Measurements from ENCODE around the gene PYCR2. TPM values are rescaled to one million over a fixed set of nuclear protein-coding genes. Genes with fewer than 3 reads are reported as not detected.
"Not testable (repeated sequence)": the region's sequence is repeated elsewhere in the genome, so short reads cannot be mapped to it uniquely, and the experiment has no call there.

Gene PYCR2
- total RNA-seq, 4 donors from 2014 or later, result 31.9 to 50.3 (median 42.5) TPM

DNA sequence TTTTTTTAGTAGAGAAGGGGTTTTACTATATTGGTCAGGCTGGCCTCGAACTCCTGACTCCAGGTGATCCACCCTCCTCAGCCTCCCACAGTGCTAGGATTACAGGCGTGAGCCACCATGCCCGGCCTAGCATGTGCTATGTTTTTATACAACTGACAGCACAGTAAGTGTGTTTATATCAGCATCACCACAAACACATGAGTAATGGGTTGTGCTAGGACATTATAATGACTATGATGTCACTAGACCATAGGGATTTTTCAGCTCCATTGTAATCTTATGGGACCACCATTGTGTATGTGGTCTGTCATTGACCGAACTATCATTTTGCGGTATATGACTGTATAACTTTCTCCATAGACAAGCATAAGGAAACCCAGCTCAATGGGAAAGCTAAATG lies 10.7 kb upstream of the PYCR2 start:
- H3K27me3 ChIP-seq, result no peaks in the 10 kb centered on the region
- DNase-seq (no peak), ATAC-seq (no peak)
- no peak overlapping the region for H3K27ac ChIP-seq
- H3K36me3 ChIP-seq, result no peaks in the 10 kb centered on the region
- no peaks in the 10 kb centered on the region for H3K4me1 ChIP-seq
- in situ Hi-C loops (cut with MboI; ENCODE audit: low sequenced_read_pairs in 4 of 4), result no loop called here
- intact Hi-C loops (cut with DNase I; ENCODE audit: low total_unique reads), result no loop called here
- TF ChIP-seq POLR2A (IDR thresholded peaks at IDR 0.05), result no peak
- TF ChIP-seq, protein P1, sequence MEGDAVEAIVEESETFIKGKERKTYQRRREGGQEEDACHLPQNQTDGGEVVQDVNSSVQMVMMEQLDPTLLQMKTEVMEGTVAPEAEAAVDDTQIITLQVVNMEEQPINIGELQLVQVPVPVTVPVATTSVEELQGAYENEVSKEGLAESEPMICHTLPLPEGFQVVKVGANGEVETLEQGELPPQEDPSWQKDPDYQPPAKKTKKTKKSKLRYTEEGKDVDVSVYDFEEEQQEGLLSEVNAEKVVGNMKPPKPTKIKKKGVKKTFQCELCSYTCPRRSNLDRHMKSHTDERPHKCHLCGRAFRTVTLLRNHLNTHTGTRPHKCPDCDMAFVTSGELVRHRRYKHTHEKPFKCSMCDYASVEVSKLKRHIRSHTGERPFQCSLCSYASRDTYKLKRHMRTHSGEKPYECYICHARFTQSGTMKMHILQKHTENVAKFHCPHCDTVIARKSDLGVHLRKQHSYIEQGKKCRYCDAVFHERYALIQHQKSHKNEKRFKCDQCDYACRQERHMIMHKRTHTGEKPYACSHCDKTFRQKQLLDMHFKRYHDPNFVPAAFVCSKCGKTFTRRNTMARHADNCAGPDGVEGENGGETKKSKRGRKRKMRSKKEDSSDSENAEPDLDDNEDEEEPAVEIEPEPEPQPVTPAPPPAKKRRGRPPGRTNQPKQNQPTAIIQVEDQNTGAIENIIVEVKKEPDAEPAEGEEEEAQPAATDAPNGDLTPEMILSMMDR (IDR thresholded peaks at IDR 0.05 in 4 of 5, conservative IDR thresholded peaks at IDR 0.05 in 1 of 5), result no peak
- no peak overlapping the region for H3K4me3 ChIP-seq
- H3K9me3 ChIP-seq, result no peaks in the 10 kb centered on the region

DNA sequence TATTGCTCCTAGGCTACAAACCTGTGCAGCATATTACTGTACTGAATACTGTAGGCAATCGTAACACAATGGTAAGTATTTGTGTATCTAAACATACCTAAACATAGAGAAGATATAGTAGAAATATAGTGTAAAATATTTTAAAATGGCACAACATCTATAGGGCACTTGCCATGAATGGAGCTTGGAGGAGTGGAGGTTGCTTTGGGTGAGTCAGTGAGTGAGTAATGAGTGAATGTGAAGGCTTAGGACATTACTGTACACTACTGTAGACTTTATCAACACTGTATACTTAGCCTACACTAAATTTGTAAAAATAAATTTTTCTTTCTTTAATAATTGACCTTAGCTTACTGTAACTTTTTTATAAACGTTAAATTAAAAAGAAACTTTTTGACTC lies 9.0 kb upstream of the PYCR2 start:
- Histone ChIP-seq H3K27ac (no peak overlapping the region), H3K27me3 (no peaks in the 10 kb centered on the region), H3K4me1 (no peaks in the 10 kb centered on the region), H3K4me3 (no peak overlapping the region), H3K9me3 (no peaks in the 10 kb centered on the region), H3K36me3 (no peaks in the 10 kb centered on the region)
- ATAC-seq (no peak), DNase-seq (no peak)
- intact Hi-C loops (cut with DNase I; ENCODE audit: low total_unique reads) (no loop called here), in situ Hi-C loops (cut with MboI; ENCODE audit: low sequenced_read_pairs in 4 of 4) (no loop called here)
- TF ChIP-seq, protein P1 (IDR thresholded peaks at IDR 0.05 in 4 of 5, conservative IDR thresholded peaks at IDR 0.05 in 1 of 5), result no peak
- no peak for TF ChIP-seq POLR2A (IDR thresholded peaks at IDR 0.05)

GRCh38 chr1:225931270-225932136 lies 7.5 kb upstream of the PYCR2 start:
- in situ Hi-C loops (cut with MboI; ENCODE audit: low sequenced_read_pairs in 4 of 4) (no loop called here), intact Hi-C loops (cut with DNase I; ENCODE audit: low total_unique reads) (no loop called here)
- H3K36me3 ChIP-seq, result no peaks in the 10 kb centered on the region
- H3K4me3 ChIP-seq, result no peak overlapping the region
- ATAC-seq, result no peak
- DNase-seq, result no peak
- no peaks in the 10 kb centered on the region for H3K4me1 ChIP-seq
- no peaks in the 10 kb centered on the region for H3K27me3 ChIP-seq
- no peaks in the 10 kb centered on the region for H3K9me3 ChIP-seq
- no peak overlapping the region for H3K27ac ChIP-seq
- TF ChIP-seq, protein P1 (IDR thresholded peaks at IDR 0.05 in 4 of 5, conservative IDR thresholded peaks at IDR 0.05 in 1 of 5), result no peak
- no peak for TF ChIP-seq POLR2A (IDR thresholded peaks at IDR 0.05)

DNA sequence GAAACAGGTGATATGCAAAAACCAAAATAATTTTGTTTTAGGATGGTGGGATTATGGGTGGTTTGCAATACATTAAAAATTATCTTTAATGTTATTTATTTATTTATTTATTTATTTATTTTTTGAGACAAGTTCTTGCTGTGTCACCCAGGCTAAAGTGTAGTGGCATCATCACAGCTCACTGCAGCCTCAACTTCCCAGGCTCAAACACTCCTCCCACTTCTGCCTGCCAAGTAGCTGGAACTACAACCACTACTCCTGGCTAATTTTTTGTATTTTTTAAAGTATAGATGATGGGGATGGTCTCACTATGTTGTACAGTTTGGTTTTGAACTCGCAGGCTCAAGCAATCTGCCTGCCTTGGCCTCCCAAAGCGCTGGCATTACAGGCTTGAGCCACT lies 6.5 kb upstream of the PYCR2 start:
- no peak for TF ChIP-seq POLR2A (IDR thresholded peaks at IDR 0.05)
- TF ChIP-seq, protein P1 (IDR thresholded peaks at IDR 0.05 in 4 of 5, conservative IDR thresholded peaks at IDR 0.05 in 1 of 5), result no peak
- intact Hi-C loops (cut with DNase I; ENCODE audit: low total_unique reads), result no loop called here

DNA sequence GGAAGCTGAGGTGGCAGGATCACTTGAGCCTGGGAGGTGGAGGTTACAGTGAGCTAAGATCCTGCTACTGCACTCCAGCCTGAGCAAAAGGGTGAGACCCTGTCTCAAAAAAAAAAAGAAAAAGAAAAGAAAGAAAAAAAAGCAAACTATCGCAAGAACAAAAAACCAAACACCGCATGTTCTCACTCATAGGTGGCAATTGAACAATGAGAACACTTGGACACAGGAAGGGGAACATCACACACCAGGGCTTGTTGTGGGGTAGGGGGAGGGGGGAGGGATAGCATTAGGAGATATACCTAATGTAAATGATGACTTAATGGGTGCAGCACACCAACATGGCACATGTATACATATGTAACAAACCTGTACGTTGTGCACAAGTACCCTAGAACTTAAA lies 5.4 kb upstream of the PYCR2 start:
- in situ Hi-C loops (cut with MboI; ENCODE audit: low sequenced_read_pairs in 4 of 4); intact Hi-C loops (cut with DNase I; ENCODE audit: low total_unique reads); H3K4me1 ChIP-seq; H3K27ac ChIP-seq; DNase-seq; H3K36me3 ChIP-seq; H3K4me3 ChIP-seq; H3K9me3 ChIP-seq; H3K27me3 ChIP-seq; ATAC-seq: not testable (repeated sequence)

More for the DNA sequence above, 6.5 kb upstream of the PYCR2 start:
- no peak overlapping the region for H3K4me3 ChIP-seq
- no peaks in the 10 kb centered on the region for H3K27me3 ChIP-seq
- no peaks in the 10 kb centered on the region for H3K36me3 ChIP-seq
- no peaks in the 10 kb centered on the region for H3K9me3 ChIP-seq
- in situ Hi-C loops (cut with MboI; ENCODE audit: low sequenced_read_pairs in 4 of 4), result no loop called here
- H3K27ac ChIP-seq, result no peak overlapping the region
- DNase-seq, result no peak
- no peak for ATAC-seq
- H3K4me1 ChIP-seq, result no peaks in the 10 kb centered on the region
